SK-N-SH treated with all-trans-retinoic acid at 6 μM for 48 hours (cell line): Measurements from ENCODE around the gene RGMB.
A peak's percentile ranks its signal among the peaks of the same experiment; 100 is the strongest.

Experiments used
- ATAC-seq: fragments of 200-7000 bp; cut with Tn5 transposase; 3 replicates; pipeline ENCODE4 v1.9.1; 2020; ENCODE audit warnings: mild to moderate bottlenecking, moderate library complexity
- ARNTL ChIP-seq: fragments of 450-650 bp; formaldehyde crosslinking; IDR thresholded peaks from 2 replicates; pipeline ENCODE4 v1.5.0; 2020; ENCODE audit warnings: low read depth, mild to moderate bottlenecking, moderate library complexity, borderline replicate concordance
- BACH2 ChIP-seq: fragments of 250-450 bp; sonication (Bioruptor Pico); IDR thresholded peaks from 2 replicates; pipeline ENCODE4 v1.9.0; 2021; ENCODE audit warnings: mild to moderate bottlenecking, borderline replicate concordance
- ESRRG ChIP-seq: fragments of 250-450 bp; sonication (Bioruptor Pico); IDR thresholded peaks from 2 replicates; pipeline ENCODE4 v1.6.1; 2021; ENCODE audit warnings: mild to moderate bottlenecking
- GLIS3 ChIP-seq: fragments of 250-450 bp; sonication (Bioruptor Pico); IDR thresholded peaks from 2 replicates; pipeline ENCODE4 v1.5.0; 2020; ENCODE audit warnings: mild to moderate bottlenecking, moderate library complexity
- ISL1 ChIP-seq: fragments of 250-450 bp; sonication (Bioruptor Pico); IDR thresholded peaks from 2 replicates; pipeline ENCODE4 v2.1.2; 2022; ENCODE audit warnings: mild to moderate bottlenecking, moderate library complexity
- OSR1 ChIP-seq: fragments of 250-450 bp; sonication (Bioruptor Pico); IDR thresholded peaks from 2 replicates; pipeline ENCODE4 v1.8.0; 2022; ENCODE audit warnings: moderate library complexity, mild to moderate bottlenecking, inconsistent platforms
- PPARA ChIP-seq: fragments of 250-450 bp; sonication (Bioruptor Pico); IDR thresholded peaks from 2 replicates; pipeline ENCODE4 v1.5.0; 2020; ENCODE audit warnings: mild to moderate bottlenecking, borderline replicate concordance
- RARB ChIP-seq: fragments of 250-450 bp; sonication (Bioruptor Pico); IDR thresholded peaks from 2 replicates; pipeline ENCODE4 v1.8.0; 2021; ENCODE audit warnings: mild to moderate bottlenecking, moderate library complexity
- SNAI2 ChIP-seq: fragments of 250-450 bp; sonication (Bioruptor Pico); IDR thresholded peaks from 2 replicates; pipeline ENCODE4 v1.5.0; 2020; ENCODE audit warnings: mild to moderate bottlenecking, moderate library complexity
- TCF4 ChIP-seq: fragments of 250-450 bp; sonication (Bioruptor Pico); IDR thresholded peaks from 2 replicates; pipeline ENCODE4 v1.8.0; 2021; ENCODE audit warnings: mild to moderate bottlenecking, moderate library complexity, borderline replicate concordance
- TOX ChIP-seq: fragments of 250-450 bp; sonication (Bioruptor Pico); IDR thresholded peaks from 2 replicates; pipeline ENCODE4 v1.8.0; 2021; ENCODE audit warnings: mild to moderate bottlenecking, moderate library complexity, borderline replicate concordance
- ZC3H10 ChIP-seq: fragments of 250-450 bp; sonication (Bioruptor Pico); IDR thresholded peaks from 2 replicates; pipeline ENCODE4 v1.5.1; 2021; ENCODE audit warnings: mild to moderate bottlenecking, moderate library complexity
- ZFP3 ChIP-seq: fragments of 250-450 bp; sonication (Bioruptor Pico); IDR thresholded peaks from 2 replicates; pipeline ENCODE4 v1.5.0; 2020; ENCODE audit warnings: mild to moderate bottlenecking, moderate library complexity
- ZFP30 ChIP-seq: fragments of 450-650 bp; formaldehyde crosslinking; IDR thresholded peaks from 2 replicates; pipeline ENCODE4 v1.5.0; 2022; ENCODE audit warnings: mild to moderate bottlenecking, moderate library complexity
- ZNF565 ChIP-seq: fragments of 450-650 bp; formaldehyde crosslinking; conservative IDR thresholded peaks from 2 replicates; pipeline ENCODE4 v1.5.0; 2020; ENCODE audit warnings: low read depth, mild to moderate bottlenecking, moderate library complexity
- ZNF70 ChIP-seq: fragments of 450-650 bp; formaldehyde crosslinking; IDR thresholded peaks from 2 replicates; pipeline ENCODE4 v1.5.0; 2020; ENCODE audit warnings: mild to moderate bottlenecking, moderate library complexity
- TF ChIP-seq, protein P1 (sequence below): fragments of 250-450 bp; sonication (Bioruptor Pico); IDR thresholded peaks from 2 replicates; pipeline ENCODE4 v1.5.1; 2020; ENCODE audit warnings: low read depth, mild to moderate bottlenecking, moderate library complexity
- TF ChIP-seq, protein P2 (sequence below): fragments of 250-450 bp; sonication (Bioruptor Pico); IDR thresholded peaks from 2 replicates; pipeline ENCODE4 v1.8.0; 2020; ENCODE audit warnings: mild to moderate bottlenecking, moderate library complexity, borderline replicate concordance
- TF ChIP-seq, protein P3 (sequence below): fragments of 250-450 bp; sonication (Bioruptor Pico); IDR thresholded peaks from 2 replicates; pipeline ENCODE4 v1.8.0; 2021; ENCODE audit warnings: low read depth, mild to moderate bottlenecking, moderate library complexity, borderline replicate concordance
- TF ChIP-seq, protein P4 (sequence below): fragments of 250-450 bp; sonication (Bioruptor Pico); IDR thresholded peaks from 2 replicates; pipeline ENCODE4 v1.5.1; 2021; ENCODE audit warnings: mild to moderate bottlenecking, moderate library complexity
- TF ChIP-seq, protein P5 (sequence below): fragments of 250-450 bp; sonication (Bioruptor Pico); IDR thresholded peaks from 2 replicates; pipeline ENCODE4 v1.5.0; 2020; ENCODE audit warnings: mild to moderate bottlenecking, moderate library complexity

The RGMB gene

DNA sequence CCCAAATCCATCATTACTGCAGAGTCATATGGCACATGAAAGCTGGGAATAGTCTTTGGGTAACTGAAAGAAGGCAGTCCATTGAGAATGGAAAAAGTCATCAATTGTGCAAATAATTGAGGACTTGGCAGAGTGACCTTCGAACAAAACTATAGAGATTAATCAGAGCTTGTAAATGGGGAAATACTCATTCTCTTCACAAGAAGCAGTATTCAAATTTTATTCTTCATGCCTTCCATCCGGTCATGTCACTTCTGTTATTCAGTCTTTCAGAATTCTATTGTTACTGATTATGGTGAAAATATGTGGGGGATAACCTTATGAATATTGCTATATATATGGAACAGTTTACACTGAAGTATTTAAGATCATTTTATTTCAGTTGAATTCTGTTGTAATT lies 8.1 kb downstream of the RGMB start:
- ATAC-seq: no peak
- TF ChIP-seq, protein P1, sequence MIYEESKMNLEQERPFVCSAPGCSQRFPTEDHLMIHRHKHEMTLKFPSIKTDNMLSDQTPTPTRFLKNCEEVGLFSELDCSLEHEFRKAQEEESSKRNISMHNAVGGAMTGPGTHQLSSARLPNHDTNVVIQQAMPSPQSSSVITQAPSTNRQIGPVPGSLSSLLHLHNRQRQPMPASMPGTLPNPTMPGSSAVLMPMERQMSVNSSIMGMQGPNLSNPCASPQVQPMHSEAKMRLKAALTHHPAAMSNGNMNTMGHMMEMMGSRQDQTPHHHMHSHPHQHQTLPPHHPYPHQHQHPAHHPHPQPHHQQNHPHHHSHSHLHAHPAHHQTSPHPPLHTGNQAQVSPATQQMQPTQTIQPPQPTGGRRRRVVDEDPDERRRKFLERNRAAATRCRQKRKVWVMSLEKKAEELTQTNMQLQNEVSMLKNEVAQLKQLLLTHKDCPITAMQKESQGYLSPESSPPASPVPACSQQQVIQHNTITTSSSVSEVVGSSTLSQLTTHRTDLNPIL: no peak
- TF ChIP-seq ZFP3: no peak
- TF ChIP-seq, protein P2, sequence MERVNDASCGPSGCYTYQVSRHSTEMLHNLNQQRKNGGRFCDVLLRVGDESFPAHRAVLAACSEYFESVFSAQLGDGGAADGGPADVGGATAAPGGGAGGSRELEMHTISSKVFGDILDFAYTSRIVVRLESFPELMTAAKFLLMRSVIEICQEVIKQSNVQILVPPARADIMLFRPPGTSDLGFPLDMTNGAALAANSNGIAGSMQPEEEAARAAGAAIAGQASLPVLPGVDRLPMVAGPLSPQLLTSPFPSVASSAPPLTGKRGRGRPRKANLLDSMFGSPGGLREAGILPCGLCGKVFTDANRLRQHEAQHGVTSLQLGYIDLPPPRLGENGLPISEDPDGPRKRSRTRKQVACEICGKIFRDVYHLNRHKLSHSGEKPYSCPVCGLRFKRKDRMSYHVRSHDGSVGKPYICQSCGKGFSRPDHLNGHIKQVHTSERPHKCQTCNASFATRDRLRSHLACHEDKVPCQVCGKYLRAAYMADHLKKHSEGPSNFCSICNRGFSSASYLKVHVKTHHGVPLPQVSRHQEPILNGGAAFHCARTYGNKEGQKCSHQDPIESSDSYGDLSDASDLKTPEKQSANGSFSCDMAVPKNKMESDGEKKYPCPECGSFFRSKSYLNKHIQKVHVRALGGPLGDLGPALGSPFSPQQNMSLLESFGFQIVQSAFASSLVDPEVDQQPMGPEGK (CRISPR knock-in tag): no peak
- TF ChIP-seq, protein P3, sequence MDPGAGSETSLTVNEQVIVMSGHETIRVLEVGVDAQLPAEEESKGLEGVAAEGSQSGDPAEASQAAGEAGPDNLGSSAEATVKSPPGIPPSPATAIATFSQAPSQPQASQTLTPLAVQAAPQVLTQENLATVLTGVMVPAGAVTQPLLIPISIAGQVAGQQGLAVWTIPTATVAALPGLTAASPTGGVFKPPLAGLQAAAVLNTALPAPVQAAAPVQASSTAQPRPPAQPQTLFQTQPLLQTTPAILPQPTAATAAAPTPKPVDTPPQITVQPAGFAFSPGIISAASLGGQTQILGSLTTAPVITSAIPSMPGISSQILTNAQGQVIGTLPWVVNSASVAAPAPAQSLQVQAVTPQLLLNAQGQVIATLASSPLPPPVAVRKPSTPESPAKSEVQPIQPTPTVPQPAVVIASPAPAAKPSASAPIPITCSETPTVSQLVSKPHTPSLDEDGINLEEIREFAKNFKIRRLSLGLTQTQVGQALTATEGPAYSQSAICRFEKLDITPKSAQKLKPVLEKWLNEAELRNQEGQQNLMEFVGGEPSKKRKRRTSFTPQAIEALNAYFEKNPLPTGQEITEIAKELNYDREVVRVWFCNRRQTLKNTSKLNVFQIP: no peak
- no peak for TF ChIP-seq ZNF565
- TF ChIP-seq TOX (CRISPR knock-in tag): no peak
- TF ChIP-seq ZFP30 (CRISPR knock-in tag): no peak
- TF ChIP-seq TCF4 (CRISPR knock-in tag): no peak
- no peak for TF ChIP-seq SNAI2 (CRISPR knock-in tag)
- TF ChIP-seq, protein P4, sequence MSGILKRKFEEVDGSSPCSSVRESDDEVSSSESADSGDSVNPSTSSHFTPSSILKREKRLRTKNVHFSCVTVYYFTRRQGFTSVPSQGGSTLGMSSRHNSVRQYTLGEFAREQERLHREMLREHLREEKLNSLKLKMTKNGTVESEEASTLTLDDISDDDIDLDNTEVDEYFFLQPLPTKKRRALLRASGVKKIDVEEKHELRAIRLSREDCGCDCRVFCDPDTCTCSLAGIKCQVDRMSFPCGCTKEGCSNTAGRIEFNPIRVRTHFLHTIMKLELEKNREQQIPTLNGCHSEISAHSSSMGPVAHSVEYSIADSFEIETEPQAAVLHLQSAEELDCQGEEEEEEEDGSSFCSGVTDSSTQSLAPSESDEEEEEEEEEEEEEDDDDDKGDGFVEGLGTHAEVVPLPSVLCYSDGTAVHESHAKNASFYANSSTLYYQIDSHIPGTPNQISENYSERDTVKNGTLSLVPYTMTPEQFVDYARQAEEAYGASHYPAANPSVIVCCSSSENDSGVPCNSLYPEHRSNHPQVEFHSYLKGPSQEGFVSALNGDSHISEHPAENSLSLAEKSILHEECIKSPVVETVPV: no peak
- TF ChIP-seq RARB: no peak

DNA sequence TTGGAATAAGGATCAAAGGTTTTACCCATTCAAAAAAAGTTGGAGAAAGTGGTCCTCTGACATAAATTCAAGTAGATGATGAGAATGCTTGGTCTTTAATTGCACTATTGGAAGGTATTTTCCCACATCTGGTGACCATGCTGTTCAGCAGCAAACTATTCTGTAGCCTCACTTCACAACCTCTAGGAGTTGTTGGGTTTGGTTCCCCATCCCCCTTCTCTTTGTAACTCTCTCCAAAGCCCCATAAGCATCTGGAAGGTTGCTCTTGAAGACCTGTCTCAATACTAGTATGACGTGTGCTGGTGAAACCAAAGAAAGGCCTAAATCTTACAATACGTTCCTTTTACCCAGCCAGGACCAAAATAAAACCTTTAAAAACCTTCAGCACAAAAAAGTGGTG lies 8.5 kb downstream of the RGMB start:
- ATAC-seq: no peak
- TF ChIP-seq ESRRG (CRISPR knock-in tag) (no peak), SNAI2 (CRISPR knock-in tag) (no peak), PPARA (no peak), GLIS3 (CRISPR knock-in tag) (no peak), TCF4 (CRISPR knock-in tag) (no peak)
- TF ChIP-seq, protein P5, sequence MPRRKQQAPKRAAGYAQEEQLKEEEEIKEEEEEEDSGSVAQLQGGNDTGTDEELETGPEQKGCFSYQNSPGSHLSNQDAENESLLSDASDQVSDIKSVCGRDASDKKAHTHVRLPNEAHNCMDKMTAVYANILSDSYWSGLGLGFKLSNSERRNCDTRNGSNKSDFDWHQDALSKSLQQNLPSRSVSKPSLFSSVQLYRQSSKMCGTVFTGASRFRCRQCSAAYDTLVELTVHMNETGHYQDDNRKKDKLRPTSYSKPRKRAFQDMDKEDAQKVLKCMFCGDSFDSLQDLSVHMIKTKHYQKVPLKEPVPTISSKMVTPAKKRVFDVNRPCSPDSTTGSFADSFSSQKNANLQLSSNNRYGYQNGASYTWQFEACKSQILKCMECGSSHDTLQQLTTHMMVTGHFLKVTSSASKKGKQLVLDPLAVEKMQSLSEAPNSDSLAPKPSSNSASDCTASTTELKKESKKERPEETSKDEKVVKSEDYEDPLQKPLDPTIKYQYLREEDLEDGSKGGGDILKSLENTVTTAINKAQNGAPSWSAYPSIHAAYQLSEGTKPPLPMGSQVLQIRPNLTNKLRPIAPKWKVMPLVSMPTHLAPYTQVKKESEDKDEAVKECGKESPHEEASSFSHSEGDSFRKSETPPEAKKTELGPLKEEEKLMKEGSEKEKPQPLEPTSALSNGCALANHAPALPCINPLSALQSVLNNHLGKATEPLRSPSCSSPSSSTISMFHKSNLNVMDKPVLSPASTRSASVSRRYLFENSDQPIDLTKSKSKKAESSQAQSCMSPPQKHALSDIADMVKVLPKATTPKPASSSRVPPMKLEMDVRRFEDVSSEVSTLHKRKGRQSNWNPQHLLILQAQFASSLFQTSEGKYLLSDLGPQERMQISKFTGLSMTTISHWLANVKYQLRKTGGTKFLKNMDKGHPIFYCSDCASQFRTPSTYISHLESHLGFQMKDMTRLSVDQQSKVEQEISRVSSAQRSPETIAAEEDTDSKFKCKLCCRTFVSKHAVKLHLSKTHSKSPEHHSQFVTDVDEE (CRISPR knock-in tag): no peak
- TF ChIP-seq, all 23 proteins: peak for 0

DNA sequence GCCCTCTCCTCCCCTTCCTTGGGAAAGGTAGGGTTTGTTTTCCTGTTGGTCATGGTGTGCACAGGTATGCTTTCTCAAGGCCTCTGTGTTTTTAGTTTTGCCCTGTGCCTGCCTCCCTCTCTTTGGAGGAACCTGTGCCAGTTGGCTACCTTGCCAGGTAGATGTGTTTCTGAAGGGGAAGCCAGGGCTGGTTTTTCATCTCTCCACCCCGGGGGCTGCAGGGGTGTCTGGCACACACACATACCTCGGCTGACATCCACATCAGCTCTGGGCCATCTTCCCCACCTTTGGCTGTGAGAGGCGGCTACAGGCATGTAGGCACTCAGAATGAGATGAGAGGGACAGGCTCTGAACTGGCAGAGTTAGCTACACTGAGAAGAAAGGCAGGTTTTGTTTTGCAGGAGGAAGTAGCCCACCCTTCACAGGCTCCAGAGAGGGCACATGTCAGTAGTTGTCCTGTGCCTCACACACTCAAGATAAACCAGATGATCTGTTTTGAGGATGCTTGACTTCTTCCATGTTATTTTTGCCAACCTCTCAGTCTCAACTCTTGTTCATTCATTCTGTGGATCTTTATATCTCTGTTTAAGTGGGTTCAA lies 9.7 kb downstream of the RGMB start:
- TF ChIP-seq ZNF565: no peak
- no peak for TF ChIP-seq ZFP3
- TF ChIP-seq ISL1 (CRISPR knock-in tag): no peak
- TF ChIP-seq ZC3H10 (CRISPR knock-in tag): no peak
- no peak for TF ChIP-seq TCF4 (CRISPR knock-in tag)
- TF ChIP-seq BACH2 (CRISPR knock-in tag): no peak
- no peak for TF ChIP-seq ZNF70 (CRISPR knock-in tag)
- TF ChIP-seq TOX (CRISPR knock-in tag): no peak
- no peak for TF ChIP-seq ZFP30 (CRISPR knock-in tag)
- TF ChIP-seq, protein P1: no peak
- TF ChIP-seq GLIS3 (CRISPR knock-in tag): no peak
- no peak for TF ChIP-seq SNAI2 (CRISPR knock-in tag)
- TF ChIP-seq ARNTL (CRISPR knock-in tag): no peak
- TF ChIP-seq OSR1: no peak
- TF ChIP-seq, protein P3: no peak
- TF ChIP-seq ESRRG (CRISPR knock-in tag): no peak
- TF ChIP-seq, protein P2 (CRISPR knock-in tag): no peak
- TF ChIP-seq, all 23 proteins: peak for 0
- ATAC-seq: peak; percentile 13; the same call in 1 of the 3 replicates
